Testis (tissue), 3 donors: ENCODE data around the gene EIF4A3. TPM values are rescaled to one million over a fixed set of nuclear protein-coding genes. Genes with fewer than 3 reads are reported as not detected.

Source experiments
- DNase-seq: peaks from one replicate; pipeline ENCODE4 v3.0.0-alpha.2; 2019
- H3K27ac ChIP-seq, 2 donors: fragments of 200-600 bp; sonication (generic); one replicate each; pipeline ENCODE4 v1.5.1; 2019
- H3K27me3 ChIP-seq: fragments of 200-600 bp; sonication (generic); one replicate; pipeline ENCODE4 v1.5.1; 2019
- H3K36me3 ChIP-seq: fragments of 200-600 bp; sonication (generic); one replicate; pipeline ENCODE4 v1.5.1; 2017; ENCODE audit warnings: low read depth; ENCODE audit errors: missing control alignments
- H3K4me1 ChIP-seq: fragments of 200-600 bp; sonication (generic); one replicate; pipeline ENCODE4 v1.5.1; 2019
- H3K4me3 ChIP-seq, 2 donors: fragments of 200-600 bp; sonication (generic); one replicate each; pipeline ENCODE4 v1.5.1; 2017 to 2019
- H3K9me3 ChIP-seq: fragments of 200-600 bp; sonication (generic); one replicate; pipeline ENCODE4 v1.5.1; 2017
- POLR2A ChIP-seq: fragments of 450-650 bp; IDR thresholded peaks from one replicate; pipeline ENCODE4 v1.6.1; 2017; ENCODE audit warnings: antibody characterized with exemption, mild to moderate bottlenecking, moderate library complexity
- WGBS, 2 donors: methylation state at CpG; one replicate each; pipeline ENCODE4 v1.1.5; 2018; 5-methylcytosine and 5-hydroxymethylcytosine counted together
- intact Hi-C: fragments of 100-400 bp; cut with DNase I; formaldehyde crosslinking; loops from one replicate; pipeline ENCODE4 v1.15.1; 2023; ENCODE audit warnings: low total_unique reads
- polyA plus RNA-seq: library from polyadenylated mRNA; stranded (reverse); fragments of 350-450 nt; fragmentation: Illumina TruSeq; extraction: RNeasy Lipid Tissue Mini Kit (QIAGEN cat#74804); gene quantifications from one replicate; pipeline ENCODE4 v1.2.3, GENCODE V29; 2014; ENCODE audit warnings: low read depth, low replicate concordance; ENCODE audit not compliant: insufficient read depth
- total RNA-seq, 2 donors: library from RNA; depleted of rRNA; stranded (reverse); fragments of >200 nt; gene quantifications; one replicate each; pipeline ENCODE4 v1.2.3, GENCODE V29; 2016
- TF ChIP-seq, protein P1 (sequence below), 3 experiments: fragments of 450-650 bp in 2 of 3; fragments of 200-600 bp in 1 of 3; sonication (generic) in 1 of 3; IDR thresholded peaks; one replicate each; pipeline ENCODE4 v1.5.1; 2016 to 2019; ENCODE audit warnings: antibody characterized with exemption in 3 of 3, mild to moderate bottlenecking in 2 of 3, moderate library complexity in 1 of 3

Gene EIF4A3
- total and polyA plus RNA-seq, 3 donors from 2014 or later = 67.1 to 99.3 (median 85.6) TPM

DNA sequence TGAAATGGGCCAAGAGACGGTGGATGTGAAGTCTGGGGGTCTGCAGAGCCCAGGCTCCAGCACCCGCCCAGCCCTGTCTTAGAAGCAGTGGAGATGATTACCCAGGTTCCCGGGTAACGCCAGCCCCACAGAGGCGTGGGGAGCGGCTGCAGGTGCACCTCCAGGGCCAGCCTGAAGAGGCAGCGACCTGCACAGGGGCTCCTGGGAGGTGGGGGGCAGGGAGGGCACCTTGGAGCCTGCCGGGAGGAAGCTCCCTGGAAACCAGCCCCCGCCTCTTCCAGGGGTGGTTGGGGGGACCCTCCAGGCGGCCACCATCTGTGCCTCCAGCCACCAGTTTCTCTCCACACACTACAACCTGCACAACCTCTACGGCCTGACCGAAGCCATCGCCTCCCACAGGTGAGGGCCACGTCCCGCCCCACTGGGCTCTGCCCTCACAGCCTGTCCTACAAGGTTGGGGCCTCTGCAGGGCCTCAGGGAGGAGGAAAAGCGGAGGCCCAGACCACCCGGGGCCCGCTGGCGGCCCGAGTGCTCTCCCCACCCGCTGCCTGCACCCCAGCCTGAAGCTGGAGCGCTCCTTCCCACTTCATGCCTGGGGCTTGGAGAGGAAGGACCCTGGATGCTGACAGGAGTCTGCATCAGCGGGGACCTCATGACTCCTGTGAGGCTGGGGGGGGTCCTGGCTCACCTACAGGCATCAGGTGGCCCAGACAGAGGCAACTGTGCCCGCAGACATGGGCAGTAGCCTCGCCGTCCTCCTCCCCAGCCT is 35.0 kb downstream of the EIF4A3 start:
- Histone ChIP-seq H3K4me3 (no peak overlapping the region), H3K4me1 (no peaks in the 10 kb centered on the region), H3K36me3 (no peaks in the 10 kb centered on the region), H3K27me3 (no peaks in the 10 kb centered on the region), H3K9me3 (no peaks in the 10 kb centered on the region), H3K27ac (no peak overlapping the region)
- no peak for TF ChIP-seq POLR2A
- TF ChIP-seq, protein P1, sequence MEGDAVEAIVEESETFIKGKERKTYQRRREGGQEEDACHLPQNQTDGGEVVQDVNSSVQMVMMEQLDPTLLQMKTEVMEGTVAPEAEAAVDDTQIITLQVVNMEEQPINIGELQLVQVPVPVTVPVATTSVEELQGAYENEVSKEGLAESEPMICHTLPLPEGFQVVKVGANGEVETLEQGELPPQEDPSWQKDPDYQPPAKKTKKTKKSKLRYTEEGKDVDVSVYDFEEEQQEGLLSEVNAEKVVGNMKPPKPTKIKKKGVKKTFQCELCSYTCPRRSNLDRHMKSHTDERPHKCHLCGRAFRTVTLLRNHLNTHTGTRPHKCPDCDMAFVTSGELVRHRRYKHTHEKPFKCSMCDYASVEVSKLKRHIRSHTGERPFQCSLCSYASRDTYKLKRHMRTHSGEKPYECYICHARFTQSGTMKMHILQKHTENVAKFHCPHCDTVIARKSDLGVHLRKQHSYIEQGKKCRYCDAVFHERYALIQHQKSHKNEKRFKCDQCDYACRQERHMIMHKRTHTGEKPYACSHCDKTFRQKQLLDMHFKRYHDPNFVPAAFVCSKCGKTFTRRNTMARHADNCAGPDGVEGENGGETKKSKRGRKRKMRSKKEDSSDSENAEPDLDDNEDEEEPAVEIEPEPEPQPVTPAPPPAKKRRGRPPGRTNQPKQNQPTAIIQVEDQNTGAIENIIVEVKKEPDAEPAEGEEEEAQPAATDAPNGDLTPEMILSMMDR (IDR thresholded peaks at IDR 0.05) = no peak
- peak; percentile 2 for DNase-seq
- 86 to 90% methylated on average over 12 to 24 of the region's 26 CpGs for WGBS, 2 donors
- intact Hi-C loops = no loop called here

DNA sequence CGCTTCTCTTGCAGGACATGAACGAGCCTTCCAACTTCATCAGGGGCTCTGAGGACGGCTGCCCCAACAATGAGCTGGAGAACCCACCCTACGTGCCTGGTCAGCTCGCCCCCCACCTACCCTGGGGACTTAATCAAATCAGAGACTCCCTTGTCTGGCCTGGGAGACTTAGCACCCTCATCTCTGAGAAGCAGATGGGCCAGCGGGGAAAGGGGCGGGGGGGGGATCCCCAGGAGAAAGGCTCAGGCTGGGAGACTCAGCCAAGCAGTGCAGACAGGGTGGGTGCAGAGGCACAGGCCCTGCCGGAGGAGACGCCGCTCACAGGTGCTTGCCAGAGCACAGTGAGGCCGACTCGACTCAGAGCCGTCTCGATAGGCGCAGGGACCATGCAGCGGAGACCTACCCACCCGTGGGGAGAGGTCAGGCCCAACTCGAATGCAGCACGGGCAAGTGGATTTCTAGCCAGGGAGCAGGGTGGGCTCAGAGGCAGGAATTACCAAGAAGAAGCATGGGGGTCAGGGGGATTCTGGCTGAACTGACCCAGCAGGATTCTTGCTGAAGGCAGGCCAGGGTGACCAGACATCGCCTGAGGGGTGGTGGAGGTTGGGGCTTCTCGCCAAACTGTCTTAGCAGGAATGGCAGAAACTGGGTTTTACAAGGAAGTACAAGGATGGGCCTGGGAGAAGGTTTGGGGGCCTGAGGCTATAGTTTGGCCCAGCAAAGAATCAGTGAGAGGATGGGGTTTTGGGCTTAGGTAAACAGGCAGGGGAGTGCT is 35.8 kb downstream of the EIF4A3 start:
- Histone ChIP-seq H3K4me3 (no peak overlapping the region), H3K4me1 (no peaks in the 10 kb centered on the region), H3K27ac (no peak overlapping the region), H3K36me3 (no peaks in the 10 kb centered on the region), H3K9me3 (no peaks in the 10 kb centered on the region), H3K27me3 (no peaks in the 10 kb centered on the region)
- intact Hi-C loops = no loop called here
- 93 to 94% methylated on average over 21 of the region's 21 CpGs for WGBS, 2 donors
- no peak for DNase-seq
- TF ChIP-seq POLR2A = no peak
- TF ChIP-seq, protein P1 (IDR thresholded peaks at IDR 0.05) = no peak

DNA sequence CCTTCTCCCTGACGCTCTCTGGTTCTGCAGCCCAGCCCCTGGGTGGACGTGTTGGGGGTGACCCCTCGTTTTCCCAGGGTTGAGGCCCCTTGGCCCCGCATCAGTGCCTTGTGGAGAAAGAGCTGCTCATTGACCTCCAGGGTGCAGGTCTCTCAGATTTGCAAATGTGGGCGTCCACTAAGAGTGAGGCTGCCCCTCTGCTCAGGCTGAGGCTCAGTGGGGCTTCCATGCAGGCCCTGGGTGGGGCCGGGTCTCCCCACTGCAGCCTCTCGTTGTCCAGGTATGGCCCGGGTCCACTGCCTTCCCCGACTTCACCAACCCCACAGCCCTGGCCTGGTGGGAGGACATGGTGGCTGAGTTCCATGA is 36.5 kb downstream of the EIF4A3 start:
- no peaks in the 10 kb centered on the region for H3K36me3 ChIP-seq
- no peaks in the 10 kb centered on the region for H3K9me3 ChIP-seq
- no peak for DNase-seq
- H3K27me3 ChIP-seq = no peaks in the 10 kb centered on the region
- intact Hi-C loops = no loop called here
- TF ChIP-seq, protein P1 (IDR thresholded peaks at IDR 0.05) = no peak
- TF ChIP-seq POLR2A = no peak
- 89 to 96% methylated on average over 4 to 9 of the region's 9 CpGs for WGBS, 2 donors
- H3K27ac ChIP-seq = no peak overlapping the region
- no peak overlapping the region for H3K4me3 ChIP-seq
- no peaks in the 10 kb centered on the region for H3K4me1 ChIP-seq

DNA sequence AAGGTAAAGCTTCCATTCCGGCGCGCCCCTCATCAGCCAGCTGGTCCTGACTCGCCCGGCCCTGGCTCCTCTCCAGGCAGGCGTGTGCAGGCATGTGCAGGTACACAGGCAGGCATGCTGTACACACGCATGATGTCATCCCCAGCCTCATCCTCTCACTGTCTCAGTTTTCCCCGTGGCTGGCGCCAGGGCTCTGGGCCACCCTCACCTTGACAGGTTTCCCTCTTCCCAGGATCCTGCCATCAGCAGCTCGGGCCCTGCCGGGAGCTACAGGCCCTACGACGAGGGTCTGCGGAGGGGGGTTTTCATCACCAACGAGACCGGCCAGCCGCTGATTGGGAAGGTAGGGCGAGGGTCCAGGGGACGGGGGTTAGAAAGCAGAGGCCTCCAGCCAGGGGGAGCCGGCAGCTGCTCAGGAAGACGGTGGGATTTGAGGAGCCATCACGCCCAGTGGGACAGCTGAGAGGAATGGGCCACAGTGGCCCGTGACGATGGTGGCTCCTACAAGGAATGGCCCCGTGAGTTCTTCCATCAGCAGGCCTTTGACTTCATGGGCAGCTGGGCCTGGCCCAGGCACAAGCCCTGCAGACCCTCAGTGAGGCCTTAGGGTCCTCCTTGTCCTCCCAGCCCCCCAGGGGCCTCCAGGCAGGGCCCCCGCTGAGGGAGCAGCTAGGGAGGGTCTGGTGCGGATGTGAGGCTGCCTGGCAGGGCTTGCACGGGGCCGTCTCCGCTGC is 37.0 kb downstream of the EIF4A3 start:
- TF ChIP-seq, protein P1 (IDR thresholded peaks at IDR 0.05) = no peak
- TF ChIP-seq POLR2A = no peak
- no peak for DNase-seq
- intact Hi-C loops = no loop called here
- 82 to 93% methylated on average over 24 to 30 of the region's 30 CpGs for WGBS, 2 donors
- Histone ChIP-seq H3K9me3 (no peaks in the 10 kb centered on the region), H3K36me3 (no peaks in the 10 kb centered on the region), H3K4me1 (no peaks in the 10 kb centered on the region), H3K4me3 (no peak overlapping the region), H3K27me3 (no peaks in the 10 kb centered on the region), H3K27ac (no peak overlapping the region)
